ENCODE data around the gene C17orf78. TPM values are rescaled to one million over a fixed set of nuclear protein-coding genes. Genes with fewer than 3 reads are reported as not detected.
"Not testable (repeated sequence)": the region's sequence is repeated elsewhere in the genome, so short reads cannot be mapped to it uniquely, and the experiment has no call there.

C17orf78 gene
- total and polyA plus RNA-seq, 2 of the 8 experiments (the other 6 are each of a cell fraction or from before 2014, with no cell fraction given) = not detected

GRCh38 chr17:37346863-37347402, 28.9 kb upstream of the C17orf78 start:
- H3K14ac ChIP-seq (ENCODE audit: insufficient read length); H3K4me2 ChIP-seq (ENCODE audit: insufficient read depth in 1 of 2, low read depth in 2 of 2, low read length in 2 of 2); H2BK5ac ChIP-seq (ENCODE audit: low read depth, low read length); H4K5ac ChIP-seq (ENCODE audit: insufficient read length, low read depth, low read length); DNase-seq (ENCODE audit: low read depth in 1 of 2, low spot score in 2 of 2); H2BK20ac ChIP-seq (ENCODE audit: low read length); H3K4me1 ChIP-seq (replicated peaks in 1 of 4; ENCODE audit: control insufficient read depth in 3 of 4, insufficient read depth in 4 of 4, low read length in 3 of 4); H2AFZ ChIP-seq (ENCODE audit: low read length); H3K79me1 ChIP-seq (ENCODE audit: low read depth, low read length); H3K18ac ChIP-seq (ENCODE audit: extremely low read depth, low read length); H3K27ac ChIP-seq (ENCODE audit: low read depth, low read length); H2AK5ac ChIP-seq (ENCODE audit: low read depth, low read length); H4K8ac ChIP-seq (ENCODE audit: extremely low read depth, insufficient read depth, low read length); H3K23ac ChIP-seq (ENCODE audit: insufficient read length); H3K56ac ChIP-seq (replicated peaks; ENCODE audit: insufficient read length, low read depth, low read length); FAIRE-seq; H2BK12ac ChIP-seq (ENCODE audit: low read depth, low read length); H4K20me1 ChIP-seq (replicated peaks in 1 of 2; ENCODE audit: control insufficient read depth in 1 of 2, insufficient read depth in 2 of 2, low read length in 2 of 2); H3K4me3 ChIP-seq (ENCODE audit: extremely low read depth in 1 of 4, insufficient read depth in 2 of 4, low read depth in 3 of 4, low read length in 4 of 4); H2BK120ac ChIP-seq (replicated peaks; ENCODE audit: low read depth, low read length); H3K27me3 ChIP-seq (replicated peaks in 1 of 4; ENCODE audit: control insufficient read depth in 3 of 4, extremely low read depth in 1 of 4, insufficient read depth in 3 of 4, low read length in 3 of 4); H2BK15ac ChIP-seq (ENCODE audit: low read length); H3K4ac ChIP-seq (replicated peaks; ENCODE audit: insufficient read length, low read depth, low read length); H3K23me2 ChIP-seq (ENCODE audit: low read depth, low read length); H3K9me3 ChIP-seq (ENCODE audit: insufficient read depth in 2 of 2, low read depth in 1 of 2, low read length in 1 of 2); H3K9ac ChIP-seq (replicated peaks in 1 of 4; ENCODE audit: extremely low read depth in 1 of 4, low read depth in 3 of 4, low read length in 3 of 4); H4K91ac ChIP-seq (replicated peaks; ENCODE audit: insufficient read length, low read length): not testable (repeated sequence)
- peaks cover 0 to 10% (median 5%) of the 10 kb centered on the region in 4 experiments; a peak in 3 of 8 replicates for H3K36me3 ChIP-seq (ENCODE audit: control insufficient read depth in 2 of 4, insufficient read depth in 4 of 4, low read length in 3 of 4)
- 90% methylated on average over 8 of the region's 8 CpGs; no CpG with 5 or more reads in 1 of the 2 experiments for WGBS, 2 experiments (ENCODE audit: extremely low coverage in 1 of 2, insufficient coverage in 1 of 2, insufficient read length in 1 of 2, insufficient replicate concordance in 2 of 2, low coverage in 1 of 2, low lambda C conversion rate in 2 of 2, missing lambda C conversion rate in 1 of 2)
- H3K79me2 ChIP-seq (ENCODE audit: control insufficient read depth in 1 of 2, insufficient read depth in 2 of 2, low read length in 2 of 2) = peaks cover 18 to 89% of the 10 kb centered on the region in 2 experiments
- POLR2A ChIA-PET (ENCODE audit: partially characterized antibody) = interaction anchor here (1.2 to 1.4 kb wide), 2 partner anchors 11 to 12 kb away, joined by 3 to 8 read pairs; no protein-coding TSS in a partner anchor
- CTCF ChIA-PET (ENCODE audit: partially characterized antibody) = interaction anchor here (0.5 kb wide), 1 partner anchor 1263 kb away, joined by 3 read pairs; no protein-coding TSS in a partner anchor

Data from H1 (cell line).